Measurements from ENCODE around the gene RP9. TPM values are rescaled to one million over a fixed set of nuclear protein-coding genes. Genes with fewer than 3 reads are reported as not detected.

The RP9 gene
- total RNA-seq, 1 experiment from 2014 or later = 16.2 TPM

DNA sequence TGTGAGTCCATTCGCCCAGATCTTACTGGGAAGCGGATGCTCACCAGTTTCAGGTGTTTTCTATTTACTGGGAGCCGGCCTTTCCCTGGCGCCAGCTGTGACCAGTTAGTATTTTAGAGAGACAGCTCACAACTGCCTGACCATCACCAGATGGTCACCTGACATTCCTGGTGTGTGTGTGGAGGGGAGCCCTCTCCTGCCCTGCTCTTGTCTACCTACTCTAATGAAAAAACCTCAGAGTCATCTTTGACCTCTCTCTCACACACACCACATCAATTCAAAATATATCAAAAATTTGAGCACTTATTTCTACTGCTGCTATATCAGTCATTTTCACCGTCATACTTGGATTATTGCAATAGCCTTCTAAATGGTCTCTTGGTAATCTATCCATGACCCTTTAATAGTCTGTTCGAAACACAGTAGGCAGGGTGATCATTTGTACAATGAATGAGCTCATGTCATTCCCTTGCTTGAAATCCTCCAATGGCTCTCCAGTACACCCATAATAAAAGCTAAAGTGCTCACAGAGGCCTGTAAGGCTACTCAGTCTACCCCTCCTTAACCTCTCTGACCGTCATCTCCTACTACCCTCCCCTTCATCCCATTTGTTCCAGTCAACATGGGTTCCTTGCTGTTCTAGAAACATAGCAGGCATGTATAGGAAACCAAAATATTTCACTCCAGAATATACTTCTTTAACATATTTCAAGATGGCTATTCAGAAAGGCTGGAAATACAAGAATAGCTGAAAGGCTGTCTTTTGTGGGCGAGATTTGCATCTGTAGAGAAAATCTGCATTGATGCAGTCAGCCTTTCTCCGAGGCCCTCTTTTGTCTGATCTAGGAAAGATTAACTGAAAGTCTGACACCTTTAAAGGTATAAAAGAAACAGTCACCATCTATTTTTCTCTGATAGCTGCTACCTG, 29.2 kb downstream of the RP9 start:
- no peak overlapping the region for H2BK12ac ChIP-seq (ENCODE audit: insufficient read length, low read depth, low read length)
- TF ChIP-seq, protein P1, sequence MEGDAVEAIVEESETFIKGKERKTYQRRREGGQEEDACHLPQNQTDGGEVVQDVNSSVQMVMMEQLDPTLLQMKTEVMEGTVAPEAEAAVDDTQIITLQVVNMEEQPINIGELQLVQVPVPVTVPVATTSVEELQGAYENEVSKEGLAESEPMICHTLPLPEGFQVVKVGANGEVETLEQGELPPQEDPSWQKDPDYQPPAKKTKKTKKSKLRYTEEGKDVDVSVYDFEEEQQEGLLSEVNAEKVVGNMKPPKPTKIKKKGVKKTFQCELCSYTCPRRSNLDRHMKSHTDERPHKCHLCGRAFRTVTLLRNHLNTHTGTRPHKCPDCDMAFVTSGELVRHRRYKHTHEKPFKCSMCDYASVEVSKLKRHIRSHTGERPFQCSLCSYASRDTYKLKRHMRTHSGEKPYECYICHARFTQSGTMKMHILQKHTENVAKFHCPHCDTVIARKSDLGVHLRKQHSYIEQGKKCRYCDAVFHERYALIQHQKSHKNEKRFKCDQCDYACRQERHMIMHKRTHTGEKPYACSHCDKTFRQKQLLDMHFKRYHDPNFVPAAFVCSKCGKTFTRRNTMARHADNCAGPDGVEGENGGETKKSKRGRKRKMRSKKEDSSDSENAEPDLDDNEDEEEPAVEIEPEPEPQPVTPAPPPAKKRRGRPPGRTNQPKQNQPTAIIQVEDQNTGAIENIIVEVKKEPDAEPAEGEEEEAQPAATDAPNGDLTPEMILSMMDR (conservative IDR thresholded peaks at IDR 0.05) = no peak
- no peaks in the 10 kb centered on the region for H3K9me3 Mint-ChIP-seq
- no peak overlapping the region for H4K5ac ChIP-seq (ENCODE audit: insufficient read length, low read depth, low read length)
- no peak overlapping the region for H4K8ac ChIP-seq (replicated peaks; ENCODE audit: insufficient read length, low read depth, low read length)
- peaks cover 48 to 51% of the 10 kb centered on the region in 2 experiments for H3K4me1 Mint-ChIP-seq
- H2AFZ ChIP-seq (ENCODE audit: low read length) = no peak overlapping the region
- no peak overlapping the region for H2BK120ac ChIP-seq (ENCODE audit: low read depth, low read length, poor library complexity, severe bottlenecking)
- no peak overlapping the region for H2BK5ac ChIP-seq (ENCODE audit: insufficient read length, low read length)
- no peaks in the 10 kb centered on the region for H3K79me2 ChIP-seq (ENCODE audit: insufficient read depth, low read length)
- H3K4me2 ChIP-seq (ENCODE audit: insufficient read depth, insufficient read length, low read length) = no peak overlapping the region
- H2BK20ac ChIP-seq (ENCODE audit: low read depth, low read length, poor library complexity, severe bottlenecking) = no peak overlapping the region
- H3K56ac ChIP-seq (ENCODE audit: insufficient read length, low read depth, low read length) = no peak overlapping the region
- no peaks in the 10 kb centered on the region for H3K23me2 ChIP-seq (ENCODE audit: insufficient read length, low read depth, low read length, poor library complexity, severe bottlenecking)
- no peak overlapping the region for H3K23ac ChIP-seq (ENCODE audit: insufficient read length, low read depth, low read length)
- H3K27ac ChIP-seq (ENCODE audit: insufficient read length, low read depth, low read length) = no peak overlapping the region
- H2BK15ac ChIP-seq (ENCODE audit: low read depth, low read length) = 0 out of 2 replicates have a peak overlapping the region, but pooled peaks have one; percentile 20
- DNase-seq = no peak
- no peak overlapping the region for H3K4me3 Mint-ChIP-seq
- no CpG with 5 or more reads among the region's 9 CpGs for WGBS (ENCODE audit: extremely low coverage, insufficient read length, low lambda C conversion rate)
- no peaks in the 10 kb centered on the region for H3K79me1 ChIP-seq (ENCODE audit: insufficient read depth, low read depth, low read length, poor library complexity, severe bottlenecking)
- H2AK5ac ChIP-seq (ENCODE audit: insufficient read length, low read length) = no peak overlapping the region
- no peak overlapping the region for H3K4ac ChIP-seq (ENCODE audit: low read depth, low read length)
- no peak overlapping the region for H3K18ac ChIP-seq (ENCODE audit: insufficient read length, low read depth, low read length)
- H3K4me1 ChIP-seq (ENCODE audit: insufficient read depth, low read length) = peaks cover 11% of the 10 kb centered on the region; the same call in 1 of the 2 replicates
- H4K20me1 ChIP-seq (ENCODE audit: control insufficient read depth, insufficient read depth, insufficient read length) = no peaks in the 10 kb centered on the region
- H3K36me3 Mint-ChIP-seq (ENCODE audit: insufficient read depth in 1 of 3, low read depth in 3 of 3) = no peaks in the 10 kb centered on the region
- no peak overlapping the region for H4K91ac ChIP-seq (ENCODE audit: insufficient read length, low read depth, low read length)
- no peak overlapping the region for H3T11ph ChIP-seq (ENCODE audit: low read length)
- H3K27ac Mint-ChIP-seq = no peak overlapping the region
- no peaks in the 10 kb centered on the region for H3K27me3 ChIP-seq (ENCODE audit: insufficient read depth, low read length)
- no peaks in the 10 kb centered on the region for H3K9me3 ChIP-seq (ENCODE audit: control insufficient read depth, low read depth, low read length)
- H3K27me3 Mint-ChIP-seq (ENCODE audit: low read depth) = no peaks in the 10 kb centered on the region; the same call in none of the 2 replicates
- H3K14ac ChIP-seq (ENCODE audit: insufficient read depth, low read length) = no peak overlapping the region
- no peak overlapping the region for H3K9ac ChIP-seq (ENCODE audit: extremely low read depth, insufficient read length, low read length)

Data from H9 (cell line).